HG03460 (cell line): Measurements from ENCODE around the gene ACIN1.
"Not testable (repeated sequence)": the region's sequence is repeated elsewhere in the genome, so short reads cannot be mapped to it uniquely, and the experiment has no call there.

Experiments
- ATAC-seq: cut with Tn5 transposase; IDR thresholded peaks from one replicate; pipeline ENCODE4 v1.9.1; 2021; ENCODE audit not compliant: unreplicated experiment

ACIN1 gene

DNA sequence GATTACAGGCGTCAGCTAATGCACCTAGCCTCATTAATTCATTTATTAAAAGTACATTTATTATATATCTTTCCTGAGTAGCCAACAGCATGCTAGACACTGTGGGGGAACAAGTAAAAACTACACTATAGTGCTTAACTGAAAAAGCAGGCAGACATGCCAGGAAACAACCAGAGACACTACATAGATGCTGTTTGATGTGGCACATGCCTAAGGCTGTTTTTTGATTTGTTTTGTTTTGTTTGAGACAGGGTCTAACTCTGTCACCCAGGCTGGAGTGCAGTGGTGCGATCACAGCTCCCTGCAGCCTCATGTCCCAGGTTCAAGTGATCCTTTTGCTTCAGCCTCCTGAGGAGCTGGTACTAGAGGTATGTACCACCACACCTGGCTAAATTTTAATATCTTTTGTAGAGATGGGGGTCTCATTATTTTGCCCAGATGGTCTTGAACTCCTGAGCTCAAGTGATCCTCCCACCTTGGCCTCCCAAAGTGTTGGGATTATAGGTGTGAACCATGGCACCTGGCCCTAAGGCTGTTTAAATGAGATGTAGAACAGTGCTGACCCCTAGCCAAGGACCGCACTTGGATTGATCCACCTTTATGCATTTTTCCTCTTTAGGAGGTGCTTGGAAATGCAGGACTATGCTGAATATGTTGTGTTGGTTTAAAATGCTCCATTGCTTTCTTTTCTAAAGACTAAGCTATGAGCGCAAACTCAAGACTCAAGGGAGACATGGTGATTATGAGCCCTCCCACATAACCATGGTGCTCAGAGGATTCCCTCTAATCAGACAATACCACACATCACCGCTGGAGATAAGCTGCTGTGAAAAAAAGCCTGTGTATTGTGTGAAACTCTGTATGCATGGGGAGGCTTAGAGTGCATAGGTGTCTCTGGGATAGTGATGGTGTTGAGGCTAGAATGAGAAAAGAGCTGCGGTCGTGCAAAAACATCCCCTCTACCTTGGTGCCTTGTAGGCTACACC is 74.5 kb downstream of the ACIN1 start:
- ATAC-seq = no peak

DNA sequence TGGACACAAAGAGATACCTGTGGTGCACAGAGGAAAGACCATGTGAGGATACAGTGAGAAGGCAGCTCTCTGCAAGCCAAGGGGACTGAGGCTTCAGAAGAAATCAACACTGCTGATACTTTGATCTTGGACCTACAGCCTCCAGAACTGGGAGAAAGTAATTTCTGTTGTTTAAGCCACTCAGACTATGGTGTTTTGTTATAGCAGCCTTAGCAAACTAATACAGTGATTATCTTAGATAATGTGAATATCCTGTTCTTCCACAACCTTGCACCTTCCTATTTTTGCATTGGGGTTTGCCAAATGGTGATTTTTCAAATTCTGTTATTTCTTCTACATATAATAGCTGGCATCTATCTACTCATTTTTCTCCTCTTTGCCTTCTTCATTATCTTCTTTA is 76.8 kb downstream of the ACIN1 start:
- ATAC-seq = no peak

DNA sequence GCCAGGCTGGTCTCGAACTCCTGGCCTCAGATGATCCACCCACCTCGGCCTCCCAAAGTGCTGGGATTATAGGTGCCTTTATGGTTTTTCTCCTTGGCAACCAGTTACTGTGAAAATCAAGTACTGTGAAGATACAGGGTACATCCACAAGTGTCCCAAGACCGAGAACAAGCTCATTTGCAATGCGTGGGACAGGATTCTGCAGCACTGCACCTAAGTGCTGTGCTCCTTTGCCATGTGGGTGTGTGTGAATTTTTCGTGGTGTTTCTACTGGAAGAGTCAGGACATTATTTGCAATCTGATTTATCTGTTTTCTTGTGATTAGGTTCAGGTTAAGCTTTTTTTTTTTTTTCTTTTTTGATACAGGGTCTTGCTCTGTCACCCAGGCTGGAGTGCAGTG is 77.8 kb downstream of the ACIN1 start:
- ATAC-seq = no peak

DNA sequence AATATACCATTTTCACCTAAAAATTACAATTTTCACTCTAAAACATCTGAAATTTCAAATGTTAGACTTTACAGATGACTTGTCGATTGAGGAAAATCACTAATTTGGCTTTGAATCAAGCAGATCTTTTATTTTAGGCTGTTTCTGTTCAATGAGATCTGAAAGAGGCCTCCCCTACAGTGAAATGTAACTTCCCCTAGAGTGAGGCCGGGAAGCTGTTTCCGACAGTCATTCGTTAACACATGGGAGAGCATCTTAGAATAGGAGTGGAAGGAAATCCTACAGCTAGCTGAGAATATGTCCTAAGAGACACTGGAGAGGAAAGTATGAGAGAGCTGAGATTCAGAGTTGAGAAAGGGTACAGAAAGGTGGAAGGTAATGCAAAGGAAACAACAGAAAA is 79.3 kb downstream of the ACIN1 start:
- ATAC-seq = no peak

DNA sequence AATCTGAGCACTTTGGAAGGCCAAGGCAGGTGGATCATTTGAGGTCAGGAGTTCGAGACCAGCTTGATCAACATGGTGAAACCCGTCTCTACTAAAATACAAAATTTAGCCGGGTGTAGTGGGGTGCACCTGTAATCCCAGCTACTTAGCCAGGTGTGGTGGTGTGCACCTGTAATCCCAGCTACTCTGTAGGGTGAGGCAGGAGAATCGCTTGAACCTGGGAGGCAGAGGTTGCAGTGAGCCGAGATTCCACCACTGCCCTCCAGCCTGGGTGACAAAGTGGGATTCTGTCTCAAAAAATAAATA is 81.2 kb downstream of the ACIN1 start:
- not testable (repeated sequence) for ATAC-seq

DNA sequence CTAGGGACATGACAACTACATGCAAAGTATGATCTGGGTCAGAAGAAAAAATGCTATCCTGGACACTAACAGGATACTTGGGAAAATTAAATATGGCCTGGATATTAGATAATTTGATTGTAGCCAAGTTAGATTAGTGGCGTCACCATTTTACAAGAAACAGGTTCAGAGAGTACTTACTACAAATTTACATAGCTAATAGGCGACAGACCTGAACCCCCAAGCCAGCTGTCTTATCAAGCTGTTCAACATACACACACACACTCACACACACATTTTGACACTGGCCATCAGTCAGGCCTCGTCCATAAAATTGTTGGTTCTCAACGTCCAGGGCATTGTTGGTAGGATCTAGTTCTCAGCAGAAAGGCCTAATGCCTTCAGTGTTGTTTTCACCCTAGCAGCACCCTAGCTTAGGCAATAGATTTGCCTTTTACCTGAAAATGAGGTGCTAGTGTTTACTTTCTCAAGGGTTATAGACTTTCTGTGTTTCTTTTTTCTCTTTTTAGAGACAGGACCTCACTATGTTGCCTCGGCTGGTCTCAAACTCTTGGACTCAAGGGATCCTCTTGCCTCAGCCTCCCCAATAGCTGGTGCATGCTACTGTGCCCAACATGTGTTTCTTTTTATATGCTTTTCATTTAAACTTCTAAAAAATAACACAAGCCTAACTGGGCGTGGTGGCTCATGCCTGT is 81.7 kb downstream of the ACIN1 start:
- no peak for ATAC-seq

DNA sequence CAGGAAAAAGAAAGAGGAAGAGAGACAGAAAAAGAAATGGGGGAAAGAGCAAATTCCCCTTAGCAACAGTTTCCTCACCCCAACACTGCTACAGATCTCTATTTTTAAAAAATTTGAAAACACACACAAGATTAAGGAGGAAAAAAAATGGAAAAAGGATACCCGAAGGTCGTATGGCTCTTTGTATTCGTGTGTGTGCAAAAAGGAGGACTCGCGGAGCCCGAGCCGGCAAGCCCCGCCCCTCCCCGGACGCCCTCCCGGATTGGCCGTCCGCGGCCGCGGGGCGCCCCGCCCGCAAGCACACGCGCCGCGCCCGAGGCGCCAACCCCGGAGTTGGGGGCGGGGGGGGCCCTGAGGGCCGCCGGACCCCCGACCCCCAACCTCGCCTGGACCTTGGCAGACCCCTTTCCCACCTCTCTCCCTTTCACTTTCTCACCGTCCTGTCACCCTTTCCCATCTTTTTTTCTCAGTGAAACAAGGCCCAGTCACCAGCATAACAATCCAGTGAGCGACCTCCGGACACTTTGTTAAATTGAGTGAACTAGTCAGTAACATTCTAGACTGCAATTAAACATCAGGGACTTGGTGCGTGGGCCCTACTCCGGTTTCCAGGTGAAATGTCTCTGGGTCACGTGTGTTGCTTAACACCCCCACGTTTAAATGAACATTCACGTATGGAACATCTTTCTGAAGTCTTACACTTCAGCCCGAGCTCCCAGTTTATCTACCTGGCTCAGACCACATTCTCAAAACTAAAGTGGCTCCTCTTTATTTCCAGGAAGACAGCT is 84.8 kb downstream of the ACIN1 start, which contains the start of gene C14orf93:
TSS of gene C14orf93 (minus strand) at position 205 of the 788 bp plus-strand sequence. CDS start 11,120 bp downstream, outside the sequence.
- no peak for ATAC-seq

DNA sequence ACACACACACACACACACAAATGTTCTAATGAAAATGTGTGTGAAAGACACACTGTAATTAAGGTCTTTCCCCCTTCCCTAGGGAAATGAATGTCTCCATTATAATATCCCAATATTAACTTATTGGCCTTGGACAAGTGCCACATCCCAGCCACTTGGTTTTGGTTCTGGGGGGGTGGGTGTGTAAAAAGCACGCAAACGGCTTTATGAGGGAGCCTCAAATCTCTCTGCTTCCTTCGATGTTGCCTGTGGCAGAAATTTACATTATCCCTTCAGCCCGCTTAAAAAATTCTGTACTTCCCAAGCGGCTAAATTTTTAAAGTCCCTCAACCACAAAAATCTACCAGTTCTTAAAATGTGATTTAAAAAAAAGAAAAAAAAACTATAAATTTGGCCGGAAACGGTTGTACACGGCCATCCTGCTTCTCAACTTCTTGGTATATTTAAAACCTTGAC is 85.4 kb downstream of the ACIN1 start:
- no peak for ATAC-seq

DNA sequence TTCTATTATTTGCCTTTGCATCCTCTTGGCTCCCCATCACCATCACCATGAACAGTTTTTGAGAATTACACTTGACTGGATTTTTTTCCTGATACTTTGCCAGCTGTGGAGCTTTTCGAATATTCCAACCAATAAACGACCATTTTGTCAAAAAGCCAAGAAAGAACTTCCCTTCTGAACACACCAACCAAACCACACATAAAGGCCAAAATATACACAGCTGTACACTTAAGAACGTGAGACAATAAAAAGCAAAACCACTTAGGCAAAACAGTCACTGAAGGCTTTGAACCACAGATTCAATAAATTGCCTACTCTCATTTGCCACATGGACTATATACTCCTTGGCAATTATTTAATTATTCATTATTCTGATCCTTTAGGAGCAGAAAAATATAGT is 86.1 kb downstream of the ACIN1 start:
- no peak for ATAC-seq
